ENCODE measurements around the gene C8G.

GRCh38 chr9:136994180-136994887, 49.3 kb downstream of the C8G start:
- no peak for TF ChIP-seq TFE3 (CRISPR knock-in tag; IDR thresholded peaks at IDR 0.05)
- no peak for TF ChIP-seq EP300 (IDR thresholded peaks at IDR 0.05; ENCODE audit: low read length)
- no peak for TF ChIP-seq MAFF (IDR thresholded peaks at IDR 0.05; ENCODE audit: low read length)
